Measurements from ENCODE around the gene EML1.

- no peak for TF ChIP-seq LEF1 (IDR thresholded peaks at IDR 0.05; ENCODE audit: borderline replicate concordance)
- no peak for TF ChIP-seq SUZ12 (IDR thresholded peaks at IDR 0.05)
Measured at GRCh38 chr14:99797231-99797630, 4.0 kb downstream of the EML1 start.

All from HEK293T (cell line).